ENCODE data around the gene RFC3.
"Not testable (repeated sequence)": the region's sequence is repeated elsewhere in the genome, so short reads cannot be mapped to it uniquely, and the experiment has no call there.

The RFC3 gene

GRCh38 chr13:33817901-33818706 lies at the start of gene RFC3:
RFC3 (plus strand) TSS chr13:33818149; CDS start chr13:33818179, 30 bp downstream.
- DNase-seq = peak; percentile 72

GRCh38 chr13:33771296-33771695 lies 46.7 kb upstream of the RFC3 start:
- DNase-seq = no peak

GRCh38 chr13:33773790-33774462 lies 44.0 kb upstream of the RFC3 start:
- DNase-seq = no peak

GRCh38 chr13:33775339-33776108 lies 42.4 kb upstream of the RFC3 start:
- DNase-seq = no peak

- DNase-seq = no peak
Measured at GRCh38 chr13:33776239-33776881, 41.6 kb upstream of the RFC3 start.

GRCh38 chr13:33782631-33783030 lies 35.3 kb upstream of the RFC3 start:
- DNase-seq = no peak

GRCh38 chr13:33783212-33783611 lies 34.7 kb upstream of the RFC3 start:
- not testable (repeated sequence) for DNase-seq

GRCh38 chr13:33784738-33785137 lies 33.2 kb upstream of the RFC3 start:
- DNase-seq = no peak

GRCh38 chr13:33785384-33785783 lies 32.6 kb upstream of the RFC3 start:
- DNase-seq = no peak

GRCh38 chr13:33787051-33787591 lies 30.8 kb upstream of the RFC3 start:
- no peak for DNase-seq

- DNase-seq = no peak
Measured at GRCh38 chr13:33789066-33789606, 28.8 kb upstream of the RFC3 start.

GRCh38 chr13:33789739-33790138 lies 28.2 kb upstream of the RFC3 start:
- DNase-seq = no peak

- DNase-seq = no peak
Measured at GRCh38 chr13:33793726-33794125, 24.2 kb upstream of the RFC3 start.

GRCh38 chr13:33794576-33794975 lies 23.4 kb upstream of the RFC3 start:
- no peak for DNase-seq

GRCh38 chr13:33796095-33796494 lies 21.9 kb upstream of the RFC3 start:
- no peak for DNase-seq

- DNase-seq = no peak
Measured at GRCh38 chr13:33797622-33798021, 20.3 kb upstream of the RFC3 start.

GRCh38 chr13:33798023-33798422 lies 19.9 kb upstream of the RFC3 start:
- no peak for DNase-seq

- DNase-seq = no peak
Measured at GRCh38 chr13:33799950-33800592, 17.9 kb upstream of the RFC3 start.

GRCh38 chr13:33800646-33801186 lies 17.2 kb upstream of the RFC3 start:
- no peak for DNase-seq

- no peak for DNase-seq
Measured at GRCh38 chr13:33806470-33807248, 11.3 kb upstream of the RFC3 start.

- DNase-seq = not testable (repeated sequence)
Measured at GRCh38 chr13:33812829-33813228, 5.1 kb upstream of the RFC3 start.
